ENCODE results near the gene ABCB8. TPM values are rescaled to one million over a fixed set of nuclear protein-coding genes. Genes with fewer than 3 reads are reported as not detected.

The ABCB8 gene
- total RNA-seq, 4 donors from 2014 or later: 25.5 to 39.4 (median 31.6) TPM

- no peak for ATAC-seq (ENCODE audit: low FRiP score)
- TF ChIP-seq, protein P1, sequence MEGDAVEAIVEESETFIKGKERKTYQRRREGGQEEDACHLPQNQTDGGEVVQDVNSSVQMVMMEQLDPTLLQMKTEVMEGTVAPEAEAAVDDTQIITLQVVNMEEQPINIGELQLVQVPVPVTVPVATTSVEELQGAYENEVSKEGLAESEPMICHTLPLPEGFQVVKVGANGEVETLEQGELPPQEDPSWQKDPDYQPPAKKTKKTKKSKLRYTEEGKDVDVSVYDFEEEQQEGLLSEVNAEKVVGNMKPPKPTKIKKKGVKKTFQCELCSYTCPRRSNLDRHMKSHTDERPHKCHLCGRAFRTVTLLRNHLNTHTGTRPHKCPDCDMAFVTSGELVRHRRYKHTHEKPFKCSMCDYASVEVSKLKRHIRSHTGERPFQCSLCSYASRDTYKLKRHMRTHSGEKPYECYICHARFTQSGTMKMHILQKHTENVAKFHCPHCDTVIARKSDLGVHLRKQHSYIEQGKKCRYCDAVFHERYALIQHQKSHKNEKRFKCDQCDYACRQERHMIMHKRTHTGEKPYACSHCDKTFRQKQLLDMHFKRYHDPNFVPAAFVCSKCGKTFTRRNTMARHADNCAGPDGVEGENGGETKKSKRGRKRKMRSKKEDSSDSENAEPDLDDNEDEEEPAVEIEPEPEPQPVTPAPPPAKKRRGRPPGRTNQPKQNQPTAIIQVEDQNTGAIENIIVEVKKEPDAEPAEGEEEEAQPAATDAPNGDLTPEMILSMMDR (IDR thresholded peaks at IDR 0.05): no peak
- DNase-seq (ENCODE audit: low spot score): no peak
Measured at GRCh38 chr7:151075978-151076426, 47.8 kb downstream of the ABCB8 start.

- TF ChIP-seq, protein P1 (IDR thresholded peaks at IDR 0.05): no peak
- no peak for ATAC-seq (ENCODE audit: low FRiP score)
- no peak for DNase-seq (ENCODE audit: low spot score)
Measured at GRCh38 chr7:151076863-151077704, 48.8 kb downstream of the ABCB8 start.

- DNase-seq (ENCODE audit: low spot score) (no peak), ATAC-seq (ENCODE audit: low FRiP score) (no peak)
- TF ChIP-seq, protein P1 (IDR thresholded peaks at IDR 0.05): no peak
Measured at GRCh38 chr7:151077705-151078232, 49.5 kb downstream of the ABCB8 start.

DNA sequence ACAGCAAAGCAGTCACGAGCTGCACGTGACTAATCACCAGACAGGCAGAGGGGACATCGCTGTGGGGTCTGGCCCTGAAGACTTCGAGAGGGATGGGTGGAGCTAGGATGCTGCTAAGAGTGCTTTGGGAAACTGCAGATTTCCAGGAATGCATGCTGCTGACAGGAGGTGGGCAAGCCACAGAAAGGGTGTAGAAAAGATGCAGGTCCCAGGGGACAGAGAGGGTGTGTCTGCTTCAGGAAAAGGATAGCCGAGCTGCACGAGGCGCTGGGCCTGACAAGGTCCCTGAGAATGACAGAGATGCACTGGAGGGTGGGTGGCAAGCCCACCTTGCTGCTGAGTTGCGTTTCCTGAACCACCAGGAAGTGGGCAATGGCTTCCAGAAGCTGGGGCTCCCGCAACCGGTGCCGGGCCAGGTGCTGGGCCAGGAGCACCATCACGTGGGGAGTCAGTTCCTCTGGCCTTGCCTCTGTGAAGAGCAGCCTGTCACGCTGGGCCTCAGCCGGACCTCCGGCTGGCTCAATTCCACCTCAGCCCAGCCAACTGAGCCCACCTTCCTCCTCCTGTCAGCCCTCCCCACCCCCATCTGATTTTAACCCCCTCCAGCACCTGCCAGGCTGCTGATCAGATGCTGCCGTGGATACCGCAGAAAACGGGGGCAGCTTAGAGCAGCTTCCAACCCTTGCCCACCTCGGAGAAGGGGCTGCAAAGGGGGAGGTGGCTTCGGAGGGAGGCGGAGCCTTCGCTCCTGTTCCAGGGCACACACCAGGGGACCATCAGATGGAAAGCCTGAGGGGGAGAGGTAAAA is 50.2 kb downstream of the ABCB8 start:
- no peak for DNase-seq (ENCODE audit: low spot score)
- ATAC-seq (ENCODE audit: low FRiP score): no peak
- TF ChIP-seq, protein P1 (IDR thresholded peaks at IDR 0.05): no peak

DNA sequence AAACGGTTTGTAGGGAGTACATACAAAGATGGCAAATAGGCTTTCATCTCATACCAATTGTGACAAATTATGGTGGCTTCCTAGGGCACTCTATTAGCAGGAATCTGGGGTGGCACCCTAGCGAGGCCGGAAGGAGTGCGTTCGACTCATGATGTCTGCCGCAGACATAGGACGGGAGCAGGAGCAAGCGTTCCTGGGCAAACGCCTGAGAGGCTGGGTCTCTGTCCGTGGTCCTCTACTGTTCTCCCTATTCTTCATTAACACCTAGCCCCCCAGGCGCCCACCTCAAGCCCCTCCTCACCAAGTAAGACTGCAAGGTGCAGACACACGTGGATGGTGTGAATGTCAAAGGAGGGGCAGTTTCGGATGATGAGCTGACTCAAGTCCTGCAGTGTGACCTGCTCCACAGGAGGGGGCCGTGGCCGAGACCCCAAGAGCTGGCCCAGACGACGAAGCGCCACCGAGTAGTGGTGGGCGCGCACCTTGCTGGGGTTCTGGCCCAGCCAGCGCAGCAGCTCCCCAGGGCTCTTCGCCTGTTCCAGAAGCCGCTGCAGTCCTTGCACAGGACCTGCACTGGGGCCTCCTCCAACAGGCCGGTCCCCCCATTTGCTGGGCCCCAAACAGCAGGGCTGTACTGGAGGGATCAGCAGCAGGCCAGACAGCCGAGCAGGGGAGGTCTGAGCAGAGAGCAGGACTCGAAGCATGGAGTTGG is 51.1 kb downstream of the ABCB8 start:
- TF ChIP-seq, protein P1 (IDR thresholded peaks at IDR 0.05): no peak
- ATAC-seq (ENCODE audit: low FRiP score) (no peak), DNase-seq (ENCODE audit: low spot score) (no peak)

- no peak for DNase-seq (ENCODE audit: low spot score)
Measured at GRCh38 chr7:151080067-151080521, 51.8 kb downstream of the ABCB8 start.

More at GRCh38 chr7:151080067-151080521, 51.8 kb downstream of the ABCB8 start:
- TF ChIP-seq, protein P1 (IDR thresholded peaks at IDR 0.05): no peak
- ATAC-seq (ENCODE audit: low FRiP score): peak; percentile 2
